Activated naive CD8-positive, alpha-beta T cell treated with anti-CD3 and anti-CD28 coated beads, Interleukin-2, amount 10 ng/mL, durations not matched to agents 7 days and 5 days (primary cell): Measurements from ENCODE around the gene HSPA8. TPM values are rescaled to one million over a fixed set of nuclear protein-coding genes. Genes with fewer than 3 reads are reported as not detected.

Experiments used
- ATAC-seq: fragments of 150-1000 bp; cut with Tn5 transposase; one replicate; pipeline ENCODE4 v1.10.0; 2021; ENCODE audit warnings: low read depth, moderate library complexity
- POLR2A ChIA-PET: fragments of 350-600 bp; sonication (Branson Sonifier 250); formaldehyde crosslinking; loops from one replicate; lab custom pipeline; 2021; ENCODE audit warnings: antibody characterized with exemption; lab: Charles Lee
- DNase-seq: peaks from one replicate; pipeline ENCODE4 v3.0.0; 2021
- H3K27ac Mint-ChIP-seq: one replicate; pipeline ENCODE4 v1.8.0; 2022; ENCODE audit warnings: mild to moderate bottlenecking, mixed read lengths
- H3K27me3 Mint-ChIP-seq: one replicate; pipeline ENCODE4 v1.8.0; 2022; ENCODE audit warnings: mild to moderate bottlenecking, moderate library complexity, mixed read lengths
- H3K36me3 Mint-ChIP-seq: one replicate; pipeline ENCODE4 v1.8.0; 2021; ENCODE audit warnings: mild to moderate bottlenecking, mixed read lengths
- H3K4me1 Mint-ChIP-seq: one replicate; pipeline ENCODE4 v1.8.0; 2021; ENCODE audit warnings: mixed read lengths
- H3K4me3 Mint-ChIP-seq: one replicate; pipeline ENCODE4 v1.8.0; 2022; ENCODE audit warnings: mild to moderate bottlenecking, moderate library complexity, mixed read lengths
- H3K9me3 Mint-ChIP-seq: one replicate; pipeline ENCODE4 v1.8.0; 2021; ENCODE audit warnings: mixed read lengths
- total RNA-seq, 2 experiments: library from RNA; stranded (reverse); gene quantifications; one replicate each; pipeline ENCODE4 v1.2.3, GENCODE V29; 2021

Gene HSPA8
- total RNA-seq, 2 experiments from 2014 or later = 1,098 to 1,132 TPM

GRCh38 chr11:123030517-123030916 is 31.4 kb downstream of the HSPA8 start:
- Mint-ChIP-seq H3K9me3 (no peaks in the 10 kb centered on the region), H3K27me3 (peaks cover 10% of the 10 kb centered on the region), H3K4me1 (peaks cover 9% of the 10 kb centered on the region), H3K27ac (no peak overlapping the region), H3K4me3 (no peak overlapping the region), H3K36me3 (no peaks in the 10 kb centered on the region)
- POLR2A ChIA-PET = no interaction called here
- no peak for DNase-seq
- no peak for ATAC-seq

GRCh38 chr11:123020968-123021367 is 41.0 kb downstream of the HSPA8 start:
- no peak for DNase-seq
- POLR2A ChIA-PET = interaction anchor here (1.1 kb wide), 1 partner anchor 158 kb away, joined by 4 read pairs; no protein-coding TSS in a partner anchor
- H3K27ac Mint-ChIP-seq = no peak overlapping the region

GRCh38 chr11:123018702-123019101 is 43.2 kb downstream of the HSPA8 start:
- POLR2A ChIA-PET = interaction anchor here (1.1 kb wide), 1 partner anchor 36 kb away, joined by 3 read pairs; no protein-coding TSS in a partner anchor
- H3K27ac Mint-ChIP-seq = no peak overlapping the region
- no peak for DNase-seq

More at GRCh38 chr11:123020968-123021367, 41.0 kb downstream of the HSPA8 start:
- peaks cover 9% of the 10 kb centered on the region for H3K4me1 Mint-ChIP-seq
- no peak overlapping the region for H3K4me3 Mint-ChIP-seq
- ATAC-seq = peak; percentile 63
- peaks cover 15% of the 10 kb centered on the region for H3K27me3 Mint-ChIP-seq
- no peaks in the 10 kb centered on the region for H3K36me3 Mint-ChIP-seq
- no peaks in the 10 kb centered on the region for H3K9me3 Mint-ChIP-seq

GRCh38 chr11:123011510-123011909 is 50.4 kb downstream of the HSPA8 start:
- H3K4me1 Mint-ChIP-seq = no peaks in the 10 kb centered on the region
- ATAC-seq (no peak), DNase-seq (no peak)
- no peaks in the 10 kb centered on the region for H3K9me3 Mint-ChIP-seq
- H3K36me3 Mint-ChIP-seq = no peaks in the 10 kb centered on the region
- POLR2A ChIA-PET = no interaction called here
- H3K27ac Mint-ChIP-seq = no peak overlapping the region
- H3K27me3 Mint-ChIP-seq = peaks cover 21% of the 10 kb centered on the region
- H3K4me3 Mint-ChIP-seq = no peak overlapping the region

More at GRCh38 chr11:123018702-123019101, 43.2 kb downstream of the HSPA8 start:
- ATAC-seq = no peak
- H3K4me1 Mint-ChIP-seq = peaks cover 9% of the 10 kb centered on the region
- no peaks in the 10 kb centered on the region for H3K9me3 Mint-ChIP-seq
- peaks cover 20% of the 10 kb centered on the region for H3K27me3 Mint-ChIP-seq
- H3K36me3 Mint-ChIP-seq = no peaks in the 10 kb centered on the region
- H3K4me3 Mint-ChIP-seq = no peak overlapping the region

Other genes starting within 250 kb of the HSPA8 start
- gene CRTAM, start 223.6 kb downstream of the HSPA8 start, total RNA-seq = 10 to 100 TPM; 18.9 to 20.8 TPM
- 1 to 10 TPM; 5.5 to 6.2 TPM for gene JHY, start 179.4 kb downstream of the HSPA8 start, total RNA-seq
- not detected for gene BSX, start 80.3 kb downstream of the HSPA8 start, total RNA-seq
- under 1 TPM; 0.25 to 0.31 TPM for gene CLMP, start 133.1 kb upstream of the HSPA8 start, total RNA-seq